Astrocyte (in vitro differentiated cells and primary cell): ENCODE data around the gene DUSP11.

Source experiments
- CTCF ChIP-seq: IDR thresholded peaks from 2 replicates; pipeline ENCODE4 v1.5.1; 2011; ENCODE audit warnings: low read depth, mild to moderate bottlenecking, inconsistent platforms, low read length, moderate library complexity; ENCODE audit not compliant: insufficient read depth
- EZH2 ChIP-seq: IDR thresholded peaks from 2 replicates; pipeline ENCODE4 v1.6.1; 2012; ENCODE audit warnings: mild to moderate bottlenecking, low read length, inconsistent platforms; ENCODE audit not compliant: insufficient read depth

- no peak for TF ChIP-seq CTCF
- no peak for TF ChIP-seq EZH2
These were observed 33.1 kb downstream of the DUSP11 start for GRCh38 chr2:73746877-73747208.
